HepG2 (cell line): ENCODE results near the gene EFNA3. TPM values are rescaled to one million over a fixed set of nuclear protein-coding genes. Genes with fewer than 3 reads are reported as not detected.
A peak's percentile ranks its signal among the peaks of the same experiment; 100 is the strongest.

Experiments
- AHDC1 ChIP-seq: sonication (generic); formaldehyde crosslinking; IDR thresholded peaks from 2 replicates; pipeline ENCODE4 v1.5.1; 2020; ENCODE audit warnings: mild to moderate bottlenecking, missing genetic modification reagents, borderline replicate concordance
- ARID4A ChIP-seq: sonication (generic); formaldehyde crosslinking; IDR thresholded peaks from 2 replicates; pipeline ENCODE4 v1.5.0; 2020; ENCODE audit warnings: mild to moderate bottlenecking, missing genetic modification reagents, borderline replicate concordance
- CENPX ChIP-seq: sonication (generic); formaldehyde crosslinking; IDR thresholded peaks from 2 replicates; pipeline ENCODE4 v1.9.0; 2021; ENCODE audit warnings: mild to moderate bottlenecking, missing genetic modification reagents, moderate library complexity
- FOXO1 ChIP-seq: sonication (generic); formaldehyde crosslinking; IDR thresholded peaks from 2 replicates; pipeline ENCODE4 v1.4.0; 2020; ENCODE audit warnings: missing genetic modification reagents
- MAF1 ChIP-seq: sonication (generic); formaldehyde crosslinking; IDR thresholded peaks from 2 replicates; pipeline ENCODE4 v1.5.0; 2020; ENCODE audit warnings: missing genetic modification reagents, borderline replicate concordance
- NAIF1 ChIP-seq: sonication (generic); formaldehyde crosslinking; IDR thresholded peaks from 2 replicates; pipeline ENCODE4 v1.5.0; 2020; ENCODE audit warnings: mild to moderate bottlenecking, missing genetic modification reagents, borderline replicate concordance
- POLR2G ChIP-seq: fragments of 200-400 bp; formaldehyde crosslinking; IDR thresholded peaks from 2 replicates; pipeline ENCODE4 v1.6.1; 2018; ENCODE audit warnings: mild to moderate bottlenecking, low read depth, low read length, moderate library complexity
- RFX1 ChIP-seq: fragments of 450-650 bp; IDR thresholded peaks from 2 replicates; pipeline ENCODE4 v1.6.1; 2017
- ZFP82 ChIP-seq: sonication (generic); formaldehyde crosslinking; IDR thresholded peaks from 2 replicates; pipeline ENCODE4 v1.5.1; 2020; ENCODE audit warnings: mild to moderate bottlenecking, missing genetic modification reagents, borderline replicate concordance
- ZNF350 ChIP-seq: sonication (generic); formaldehyde crosslinking; IDR thresholded peaks from 2 replicates; pipeline ENCODE4 v1.4.0; 2020; ENCODE audit warnings: mild to moderate bottlenecking, low read depth, missing genetic modification reagents, borderline replicate concordance
- ZNF710 ChIP-seq: sonication (generic); formaldehyde crosslinking; IDR thresholded peaks from 2 replicates; pipeline ENCODE4 v1.5.0; 2020; ENCODE audit warnings: mild to moderate bottlenecking, missing genetic modification reagents, borderline replicate concordance
- ZNF781 ChIP-seq: sonication (generic); formaldehyde crosslinking; IDR thresholded peaks from 2 replicates; pipeline ENCODE4 v1.5.1; 2020; ENCODE audit warnings: borderline replicate concordance, mild to moderate bottlenecking, missing genetic modification reagents; ENCODE audit errors: not compliant biosample characterization
- polyA plus RNA-seq, 8 experiments: library from polyadenylated mRNA; depleted of rRNA in 3 of 8; stranded (reverse) in 7 of 8; unstranded in 1 of 8; fragments of >200 nt; fragmentation: Illumina TruSeq in 4 of 8; extraction: Trizol in 4 of 8; gene quantifications; 2 replicates each; pipeline versions ENCODE4 v1.2.1 to v1.2.3, GENCODE V29; 2011 to 2016; ENCODE audit warnings: low read depth in 4 of 8, missing spikeins in 1 of 8, mixed read lengths in 1 of 8; ENCODE audit not compliant: insufficient read depth in 1 of 8
- total RNA-seq, 5 experiments: library from RNA; depleted of rRNA; stranded (reverse); fragments of >200 nt; fragmentation: Illumina TruSeq; extraction: Trizol; gene quantifications; 2 replicates each; pipeline ENCODE4 v1.2.3, GENCODE V29; 2016; ENCODE audit warnings: low read depth in 1 of 5

EFNA3 gene
- total and polyA plus RNA-seq, 2 of the 13 experiments (the other 11 are each of a cell fraction or from before 2014, with no cell fraction given), result 1.0 to 5.7 TPM

- TF ChIP-seq ZNF710 (CRISPR knock-in tag) (no peak), AHDC1 (CRISPR knock-in tag) (no peak), ZFP82 (no peak), FOXO1 (CRISPR knock-in tag) (no peak), ARID4A (CRISPR knock-in tag) (0 out of 2 replicates have a peak, but pooled peaks have one; percentile 11), ZNF781 (CRISPR knock-in tag) (no peak), ZNF350 (CRISPR knock-in tag) (no peak), MAF1 (no peak), NAIF1 (CRISPR knock-in tag) (0 out of 2 replicates have a peak, but pooled peaks have one; percentile 4), RFX1 (no peak), CENPX (CRISPR knock-in tag) (no peak), POLR2G (0 out of 2 replicates have a peak, but pooled peaks have one; percentile 4)
Observed at GRCh38 chr1:155131856-155132255, 53.2 kb downstream of the EFNA3 start (continued).
